Right renal cortex interstitium (tissue), 3 donors: ENCODE measurements around the gene EDNRB. TPM values are rescaled to one million over a fixed set of nuclear protein-coding genes. Genes with fewer than 3 reads are reported as not detected.

Source experiments
- DNase-seq, 3 donors: peaks; one replicate each; pipeline ENCODE4 v3.0.0-alpha.2; 2013; ENCODE audit warnings: low read depth in 3 of 3, low spot score in 2 of 3
- polyA plus RNA-seq, 3 donors: library from polyadenylated mRNA; unstranded; fragments of 120-200 nt; gene quantifications; one replicate each; pipeline ENCODE4 v1.2.1, GENCODE V29; 2013; ENCODE audit not compliant: insufficient read length in 3 of 3

Gene EDNRB
- polyA plus RNA-seq, 3 donors = 76.3 to 80.7 (median 78.2) TPM

DNA sequence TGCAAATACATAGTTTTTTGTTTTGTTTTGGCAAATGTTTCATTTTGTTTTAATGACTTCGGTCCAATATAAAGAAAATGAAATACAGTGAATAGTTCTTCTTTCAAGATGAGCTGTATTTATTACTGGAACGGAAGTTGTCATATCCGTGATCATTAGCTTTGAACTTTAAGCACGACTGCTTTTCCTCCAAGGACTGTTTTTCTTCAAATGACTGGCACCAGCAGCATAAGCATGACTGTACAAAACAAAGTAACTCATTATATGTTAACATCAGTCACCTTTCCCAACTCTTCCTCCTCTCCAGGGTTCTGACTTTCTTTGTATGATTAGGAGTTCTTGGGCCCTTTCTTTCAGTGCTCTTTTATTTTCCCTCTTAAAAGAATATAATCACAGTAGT, 20.5 kb downstream of the EDNRB start:
- DNase-seq = no peak

DNA sequence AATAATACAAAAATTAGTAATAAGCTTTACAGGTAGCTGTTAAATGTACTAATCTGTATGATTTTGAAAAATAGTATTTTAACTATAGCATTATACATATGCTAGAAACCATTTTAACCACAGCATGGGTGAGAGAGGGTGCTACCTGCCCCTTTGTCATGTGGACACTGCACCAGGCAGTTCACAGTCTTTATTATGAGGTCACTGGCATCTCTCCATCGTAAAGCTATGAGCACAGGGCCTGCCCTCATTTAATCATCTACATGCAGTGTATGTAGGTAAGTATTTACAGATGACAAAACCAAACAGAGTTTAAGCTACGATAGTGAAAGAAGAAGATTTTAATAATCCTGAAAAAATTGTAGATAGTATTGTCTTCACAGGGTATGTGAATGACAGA, 21.7 kb downstream of the EDNRB start:
- no peak for DNase-seq

DNA sequence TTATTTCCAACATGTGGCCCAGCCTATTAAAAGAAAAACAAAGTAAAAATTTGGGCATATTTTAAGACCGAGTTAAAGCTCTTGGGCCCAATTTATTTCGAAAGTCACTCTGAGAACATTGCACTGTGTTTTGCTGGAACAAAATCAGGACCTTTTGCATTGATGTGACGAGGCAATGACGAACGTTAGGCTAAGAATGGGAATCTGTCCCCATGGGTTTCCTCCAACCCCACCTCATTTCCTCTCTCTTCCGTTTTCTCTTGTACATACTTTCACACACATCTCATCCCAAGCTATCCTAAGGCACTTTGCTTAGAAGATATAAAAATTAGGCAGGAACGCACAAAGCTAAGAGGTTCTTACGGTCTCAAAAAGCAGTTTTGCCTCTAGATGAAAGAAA, 22.1 kb downstream of the EDNRB start:
- DNase-seq = no peak

DNA sequence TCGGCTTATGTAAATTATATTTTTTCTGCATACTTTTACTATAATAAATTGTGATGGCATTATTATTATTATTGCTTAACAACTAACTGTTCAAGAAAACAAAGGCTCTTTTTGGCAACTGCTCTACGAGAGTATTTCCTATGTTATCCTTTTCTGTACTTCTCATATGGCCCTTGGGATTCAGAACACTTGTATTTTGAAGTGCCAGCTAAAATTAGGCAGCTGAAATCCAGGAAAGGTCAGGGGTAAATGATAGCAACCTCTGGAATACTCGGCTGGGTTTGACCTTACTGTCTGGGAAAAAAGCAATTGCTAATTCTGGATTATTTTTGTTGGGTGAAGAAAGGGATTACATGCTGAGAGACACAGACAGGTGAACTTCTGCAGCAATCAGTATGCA, 23.9 kb downstream of the EDNRB start:
- no peak for DNase-seq

DNA sequence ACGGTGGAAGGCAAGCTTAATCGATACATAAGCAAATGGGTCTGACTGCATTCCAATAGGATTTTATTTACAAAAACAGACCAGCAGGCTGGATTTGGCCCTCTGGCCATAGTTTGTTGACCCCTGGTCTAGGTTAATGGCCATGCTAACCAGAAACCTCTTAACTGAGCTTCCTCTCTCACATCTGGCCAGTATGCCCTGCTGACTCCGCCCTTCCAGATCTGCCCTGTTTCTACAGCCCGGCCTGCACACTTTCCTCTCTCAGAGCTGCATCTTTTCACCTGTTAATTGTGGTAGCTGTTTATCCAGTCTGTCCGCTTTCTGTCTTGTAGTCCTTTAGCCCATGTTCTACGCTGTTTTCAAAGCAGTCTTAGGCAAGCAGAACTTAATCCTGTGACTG, 25.6 kb downstream of the EDNRB start:
- DNase-seq = no peak

DNA sequence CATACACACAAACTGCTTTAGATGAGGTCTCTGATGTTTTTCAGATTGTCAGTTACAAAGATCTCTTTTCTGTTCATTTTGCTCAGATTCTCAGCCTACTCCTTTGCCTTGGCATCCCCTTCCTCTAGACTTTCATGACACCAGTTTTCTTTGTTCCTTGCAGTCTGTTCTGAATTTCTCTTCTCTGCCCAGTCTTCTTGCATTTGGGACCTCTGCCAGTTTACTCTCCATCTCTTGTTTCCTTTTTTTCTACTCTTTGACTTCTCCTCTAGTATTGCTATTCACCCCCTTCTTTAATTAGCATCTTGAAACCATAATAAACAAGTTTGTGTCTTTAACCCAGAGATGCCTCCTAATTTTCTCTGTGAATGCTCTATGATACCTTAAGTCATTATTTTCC, 26.1 kb downstream of the EDNRB start:
- no peak for DNase-seq

DNA sequence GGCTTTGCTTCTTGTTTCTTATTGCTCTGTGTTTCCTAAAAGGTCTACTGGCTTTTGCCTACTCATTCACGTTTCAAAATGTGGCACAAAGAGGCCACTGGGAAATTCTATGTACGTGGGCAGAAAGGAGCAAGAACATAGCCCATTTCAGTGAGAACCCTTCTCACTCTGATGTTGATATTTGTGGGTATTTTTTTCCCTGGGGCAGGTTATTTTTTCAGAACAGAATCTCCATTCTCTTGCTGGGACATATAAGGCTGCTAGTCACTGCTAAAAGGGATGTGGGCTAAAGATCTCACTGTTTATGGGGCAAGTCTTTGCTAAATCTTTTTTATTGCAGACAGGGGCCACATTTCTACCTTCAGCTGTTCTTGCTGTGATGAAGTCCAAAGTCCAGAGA, 27.1 kb downstream of the EDNRB start:
- no peak for DNase-seq

DNA sequence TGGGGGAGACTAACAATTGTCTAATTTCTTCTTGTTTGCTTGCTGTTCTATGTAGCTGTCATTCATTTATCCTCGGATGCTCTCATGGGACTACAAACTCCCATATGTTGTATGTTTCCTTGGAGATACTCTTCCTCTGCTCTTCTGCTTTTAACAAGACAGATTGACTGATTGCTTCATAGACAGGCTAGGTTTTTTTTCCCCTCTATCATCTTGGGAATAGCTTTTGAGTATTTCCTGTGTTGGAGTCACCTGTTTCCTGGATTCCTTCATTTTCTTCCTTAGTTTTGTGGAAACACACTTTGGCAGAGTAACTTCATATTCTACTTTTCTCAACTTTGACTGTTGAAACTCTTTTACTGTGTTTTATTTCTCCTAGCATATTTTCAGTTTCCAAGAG, 27.6 kb downstream of the EDNRB start:
- no peak for DNase-seq

DNA sequence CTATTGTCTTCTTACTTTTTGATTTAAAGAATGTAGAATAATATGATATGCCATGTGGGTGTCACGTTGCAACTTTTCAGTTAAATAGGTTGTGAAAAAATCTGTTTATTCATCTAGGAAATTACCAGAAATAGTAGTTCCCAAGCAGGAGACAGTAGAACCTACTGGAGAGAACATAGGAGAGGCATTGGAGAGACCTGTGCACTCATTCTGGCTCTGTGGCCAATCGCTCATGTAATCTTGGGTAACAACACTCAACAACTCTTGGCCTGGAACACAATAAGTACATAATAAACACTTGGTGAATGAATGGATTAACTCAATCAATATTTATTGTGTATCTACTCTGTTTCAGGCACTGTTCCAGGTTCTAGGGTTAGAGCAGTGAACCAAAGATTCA, 35.3 kb downstream of the EDNRB start:
- no peak for DNase-seq

DNA sequence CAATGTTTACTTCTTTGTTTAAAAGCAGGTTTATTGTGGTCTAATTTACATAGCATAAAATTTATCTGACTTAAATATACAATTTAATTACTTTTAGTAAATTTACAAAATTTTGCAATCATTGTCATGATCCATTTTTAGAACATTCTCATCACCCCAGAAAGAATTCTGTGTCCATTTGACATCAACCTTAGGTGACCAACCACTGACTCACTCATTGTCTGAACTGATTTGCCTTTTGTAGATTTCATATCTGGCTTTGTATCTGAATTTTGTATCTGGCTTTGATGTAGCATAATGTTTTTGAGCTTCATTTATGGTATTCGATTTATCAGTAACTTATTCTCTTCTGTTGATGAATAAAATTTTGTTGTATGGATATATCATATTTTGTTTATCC, 40.4 kb downstream of the EDNRB start:
- no peak for DNase-seq

DNA sequence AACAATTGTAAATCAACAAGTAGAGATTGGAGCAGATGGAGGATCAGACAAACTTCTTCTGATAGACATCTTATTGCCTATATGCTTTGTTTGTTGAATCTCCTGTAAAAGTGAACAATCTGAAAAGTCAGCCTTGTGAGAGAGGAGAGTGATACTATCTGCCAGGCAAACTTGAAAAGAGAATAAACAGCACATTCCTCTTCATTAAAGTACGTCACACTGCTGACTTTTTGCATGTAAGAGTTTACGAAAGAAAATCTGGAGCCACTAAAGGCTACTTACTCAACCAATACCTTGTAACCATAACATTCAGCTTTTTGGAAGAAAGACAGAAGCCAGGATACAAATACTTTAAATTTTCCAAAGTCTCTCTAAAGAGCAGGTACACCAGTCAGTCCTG, 42.5 kb downstream of the EDNRB start:
- no peak for DNase-seq

DNA sequence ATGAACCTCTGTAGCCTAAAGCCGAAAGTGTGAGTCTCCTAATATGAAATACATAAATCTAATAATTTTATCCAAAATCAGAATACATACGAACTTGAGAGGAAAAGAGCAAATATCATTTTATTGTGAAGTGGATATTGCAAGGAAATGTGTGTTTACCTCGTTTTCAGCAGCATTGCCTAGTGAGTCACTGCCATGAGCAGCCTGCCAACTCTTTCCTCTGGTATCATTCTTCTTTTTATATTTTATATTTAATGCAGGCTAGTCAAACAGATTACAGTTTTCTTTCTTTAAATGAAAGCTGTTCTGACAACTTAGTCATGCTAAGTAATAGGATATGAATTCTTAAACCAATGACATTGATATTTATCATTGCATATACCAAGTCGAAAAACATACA, 44.2 kb downstream of the EDNRB start:
- DNase-seq = no peak

DNA sequence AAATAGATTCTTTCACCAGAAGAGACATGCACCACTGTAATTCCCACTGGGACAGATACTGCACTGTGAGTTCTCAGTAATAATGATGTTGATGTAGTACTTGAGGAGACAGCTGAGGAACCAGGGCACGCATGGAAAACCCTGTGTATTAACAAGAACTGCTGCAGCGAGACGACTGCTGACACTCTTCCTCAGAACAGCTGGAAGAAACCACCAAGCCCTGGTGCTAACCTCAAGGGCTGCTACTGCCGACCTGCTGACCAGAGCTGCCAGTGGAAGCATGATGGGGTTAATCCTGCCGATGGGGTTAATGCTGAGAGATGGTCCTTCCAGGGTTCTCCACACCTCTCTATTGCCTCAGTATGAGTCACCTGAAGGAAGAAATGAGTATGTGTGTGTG, 45.6 kb downstream of the EDNRB start:
- no peak for DNase-seq

DNA sequence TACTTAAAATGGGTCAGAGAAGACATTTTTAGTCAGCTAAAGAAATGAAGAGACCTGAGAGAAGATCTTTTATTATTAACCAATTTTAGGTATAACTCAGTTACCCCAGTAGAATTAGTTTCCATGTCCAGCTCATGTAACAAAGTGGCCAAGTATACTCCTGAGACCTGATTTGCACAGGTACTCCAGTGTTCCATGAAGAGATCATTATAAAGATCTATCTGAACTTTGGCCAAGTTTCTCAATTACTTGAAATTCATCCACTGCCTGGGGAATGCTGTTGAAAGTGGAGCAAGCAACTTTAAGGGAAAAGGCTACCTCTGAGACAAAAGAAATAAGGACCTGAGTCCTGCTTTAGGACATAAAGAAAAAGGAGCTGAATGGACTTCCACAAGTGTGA, 47.0 kb downstream of the EDNRB start:
- no peak for DNase-seq

DNA sequence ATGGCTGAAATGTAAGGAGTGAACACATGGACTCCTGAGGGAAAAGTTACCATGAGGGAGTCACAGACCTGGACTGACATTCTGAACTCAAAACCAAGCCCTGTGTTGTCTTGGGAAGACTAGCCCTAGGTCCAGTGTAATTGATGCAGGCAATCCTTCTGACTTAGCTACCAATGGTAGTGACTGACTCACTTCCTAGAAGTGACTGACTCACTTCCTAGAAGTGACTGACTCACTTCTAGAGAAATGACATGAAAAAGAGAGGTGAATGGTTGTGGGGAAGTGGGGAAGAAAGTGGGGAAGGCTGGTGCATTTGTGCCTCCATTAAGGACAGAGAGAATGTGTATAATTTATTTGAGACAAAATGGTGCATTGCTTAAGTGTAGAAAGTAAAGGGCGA, 49.9 kb downstream of the EDNRB start:
- DNase-seq = no peak

DNA sequence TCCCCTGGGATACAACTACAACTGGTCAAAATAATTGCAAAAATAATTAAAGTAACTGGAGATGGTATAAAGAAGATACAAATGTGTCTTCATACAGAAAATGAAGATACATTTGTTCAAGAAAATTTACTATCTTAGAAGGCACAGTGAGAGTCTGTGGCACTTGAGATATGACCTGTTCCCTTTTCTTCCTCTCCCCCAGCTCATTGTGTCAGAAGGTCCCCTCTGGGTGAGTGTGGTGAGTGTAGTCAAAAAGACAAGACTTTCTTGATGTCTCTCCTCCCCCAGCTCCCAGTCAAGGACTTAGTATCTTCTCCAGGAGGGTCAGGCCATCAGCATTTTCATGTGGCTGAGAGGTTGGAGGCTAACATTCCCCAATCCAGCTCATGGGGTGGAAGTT, 51.7 kb downstream of the EDNRB start:
- DNase-seq = no peak

DNA sequence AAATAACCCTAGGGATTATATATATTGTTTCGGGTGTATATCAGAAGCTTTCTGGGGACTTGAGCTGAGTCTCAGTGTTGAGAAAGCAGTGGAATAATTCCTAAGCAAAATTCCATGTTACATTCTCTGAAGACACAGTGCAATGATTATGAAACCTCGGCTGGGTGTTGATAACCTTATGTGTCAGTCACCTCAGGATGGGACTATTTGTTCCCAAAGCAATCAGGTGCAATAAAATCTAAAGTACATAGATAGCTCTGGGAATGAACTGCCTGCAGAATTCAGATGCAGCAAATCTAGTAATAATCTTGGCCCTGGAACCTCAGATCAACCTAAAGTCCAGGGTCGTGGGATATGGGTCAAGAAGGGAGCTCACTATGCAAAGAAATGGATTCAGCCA, 53.0 kb downstream of the EDNRB start:
- DNase-seq = no peak

DNA sequence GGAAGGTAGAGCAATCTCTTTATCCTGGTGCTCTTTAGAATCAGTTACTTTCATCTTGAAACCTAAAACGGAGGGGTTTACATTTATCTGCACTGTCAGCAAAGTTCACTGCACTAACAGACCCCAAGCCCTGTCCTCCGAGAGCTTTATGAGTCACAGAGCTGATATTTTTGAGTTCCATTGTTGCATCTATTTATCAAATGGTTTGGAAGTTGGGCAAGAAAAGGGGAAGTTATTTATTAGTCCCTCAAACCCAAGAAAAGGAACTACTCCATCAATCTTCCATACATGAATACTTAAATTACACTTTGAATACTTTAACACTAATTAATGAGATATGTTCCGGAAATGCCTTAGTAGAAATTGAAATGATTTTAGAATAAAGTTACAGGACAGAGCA, 55.5 kb downstream of the EDNRB start:
- DNase-seq = no peak

DNA sequence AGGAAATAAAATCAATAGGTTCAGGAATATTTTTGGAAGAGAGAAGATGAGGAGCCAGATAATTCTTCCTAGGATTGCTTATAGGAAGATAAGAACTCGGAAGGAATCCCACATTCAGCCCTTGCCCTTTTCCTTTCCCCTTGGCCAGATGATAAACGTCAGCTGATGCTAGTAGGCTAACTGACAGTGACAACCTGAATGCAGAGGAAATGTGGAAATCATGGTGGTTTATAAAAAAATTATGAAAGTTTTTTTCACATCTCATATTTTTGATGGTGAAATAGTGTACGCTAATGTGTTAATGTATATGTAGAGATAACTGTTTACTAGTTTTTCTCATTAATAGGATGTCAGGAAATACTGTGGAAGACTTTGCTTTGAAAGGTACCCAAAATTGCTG, 56.9 kb downstream of the EDNRB start:
- no peak for DNase-seq

DNA sequence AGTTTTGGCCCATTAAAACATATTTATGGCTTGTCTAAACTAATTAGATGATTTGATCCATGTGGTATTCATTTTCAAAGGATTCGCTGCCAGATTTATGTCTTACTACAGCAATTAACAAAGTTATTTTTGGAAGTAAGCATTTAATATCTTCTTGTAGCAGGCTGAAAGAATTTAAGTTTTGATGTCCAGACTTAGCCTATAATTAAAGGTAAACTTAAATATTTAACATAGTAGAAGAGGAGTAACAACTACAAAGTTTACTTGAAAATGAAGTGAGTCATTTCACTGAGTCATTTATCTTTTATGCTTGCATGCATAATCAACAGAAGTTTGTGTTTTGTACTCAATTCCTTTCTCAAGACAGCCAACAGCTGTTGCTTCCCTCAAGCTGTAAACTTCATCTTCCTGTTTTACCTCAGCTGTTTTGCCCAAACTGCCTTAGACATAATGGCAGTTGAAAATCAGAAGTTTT, 58.1 kb downstream of the EDNRB start:
- peak in 2 of 3 donors; percentile 39 to 60 for DNase-seq

DNA sequence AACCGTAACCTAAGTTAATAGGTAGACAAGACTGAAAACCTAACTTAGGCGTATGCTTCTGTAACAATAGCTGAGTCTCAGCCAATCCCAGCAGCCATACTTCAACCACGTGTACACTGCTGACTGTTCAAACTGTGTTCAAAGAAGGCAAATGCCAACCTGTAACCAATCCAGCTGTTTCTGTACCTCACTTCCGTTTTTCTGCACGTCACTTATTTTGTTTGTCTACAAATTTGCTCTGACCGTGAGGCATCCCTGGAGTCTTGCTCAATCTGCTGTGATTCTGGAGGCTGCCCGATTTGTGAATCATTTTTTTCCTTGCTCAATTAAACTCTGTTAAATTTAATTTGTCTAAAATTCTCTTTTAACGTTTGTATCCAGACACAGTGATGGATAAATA, 59.2 kb downstream of the EDNRB start:
- no peak for DNase-seq

DNA sequence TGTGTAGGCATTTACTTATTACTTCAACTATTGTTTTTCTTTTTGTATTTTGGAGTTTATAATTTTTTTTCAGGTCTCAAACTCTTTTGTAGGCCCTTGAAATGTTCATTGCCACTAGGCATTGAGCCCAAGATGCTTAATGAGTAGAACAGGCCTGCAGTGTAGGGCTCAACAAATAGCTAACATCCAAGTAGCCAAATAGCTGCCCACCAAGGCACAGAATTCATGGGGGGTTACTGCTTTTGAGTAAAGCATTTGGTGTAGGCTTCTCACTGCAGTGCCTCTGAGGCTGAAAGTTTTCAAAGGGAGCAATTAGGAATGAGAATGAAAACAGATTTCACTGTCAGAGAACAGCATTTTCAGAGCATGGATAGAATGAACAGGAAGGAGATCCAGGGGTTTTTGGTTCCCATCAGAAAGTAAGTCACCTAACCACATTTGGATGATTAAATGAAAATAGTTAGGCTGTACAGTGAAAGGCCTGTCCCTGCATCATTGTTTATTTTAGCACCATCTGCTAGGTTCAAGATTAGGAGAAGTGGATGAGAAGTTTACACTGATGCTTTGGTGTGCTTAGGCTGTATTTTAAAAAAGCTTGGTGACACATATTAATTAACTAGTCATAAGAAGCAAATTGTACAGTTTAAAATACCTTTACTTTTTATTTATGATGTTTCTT, 61.0 kb downstream of the EDNRB start:
- no peak for DNase-seq

DNA sequence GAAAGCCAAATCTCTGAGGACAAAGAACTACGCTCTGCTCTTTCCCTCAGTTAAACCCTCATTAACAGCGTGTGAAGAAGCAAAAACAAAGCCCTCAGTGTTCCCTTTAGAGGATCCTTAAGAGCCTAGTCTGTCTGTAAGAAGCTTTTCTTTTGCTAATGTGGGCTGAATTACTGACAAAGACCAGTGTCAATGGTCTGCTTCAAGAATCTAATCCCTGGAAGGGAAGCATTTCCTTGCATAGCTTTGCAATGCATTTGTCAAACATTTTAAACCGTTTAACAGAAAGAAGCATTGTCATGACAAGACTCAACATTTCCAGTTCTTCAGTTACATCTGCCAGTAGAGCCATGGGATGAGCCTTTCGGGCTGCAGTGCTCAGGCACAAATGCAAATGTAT, 64.9 kb downstream of the EDNRB start:
- no peak for DNase-seq
